H1 (cell line): ENCODE measurements around the gene CDR2. TPM values are rescaled to one million over a fixed set of nuclear protein-coding genes. Genes with fewer than 3 reads are reported as not detected.

ENCODE experiments used
- ASH2L ChIP-seq: fragments of 200-600, 300-600 bp; sonication (generic); IDR thresholded peaks from one replicate; pipeline ENCODE4 v1.7.1; 2017; ENCODE audit warnings: low read length
- CBX5 ChIP-seq: fragments of 300-800, 300-1000 bp; sonication (generic); IDR thresholded peaks from 2 replicates; pipeline ENCODE4 v1.7.1; 2016; ENCODE audit warnings: antibody characterized with exemption, low read length, low read depth
- CTBP2 ChIP-seq: IDR thresholded peaks from 2 replicates; pipeline ENCODE4 v1.7.0; 2011; ENCODE audit warnings: borderline replicate concordance, mild to moderate bottlenecking, moderate library complexity, mixed read lengths, low read length; ENCODE audit not compliant: insufficient read depth, insufficient read length
- EGR1 ChIP-seq: IDR thresholded peaks from 2 replicates; pipeline ENCODE4 v1.6.1; 2011; ENCODE audit warnings: low read depth, low read length, borderline replicate concordance
- EP300 ChIP-seq, 2 experiments: IDR thresholded peaks; 1 replicate in 1 of 2; 2 replicates in 1 of 2; pipeline ENCODE4 v1.6.1; 2011 to 2012; ENCODE audit warnings: low read depth in 2 of 2, low read length in 2 of 2, mild to moderate bottlenecking in 2 of 2, borderline replicate concordance in 1 of 2, inconsistent platforms in 1 of 2, moderate library complexity in 1 of 2
- HDAC2 ChIP-seq, 2 experiments: fragments of 300-600 bp in 1 of 2; sonication (generic) in 1 of 2; IDR thresholded peaks; 2 replicates each; pipeline ENCODE4 v1.6.1; 2011 to 2012; ENCODE audit warnings: low read depth in 2 of 2, low read length in 2 of 2, mild to moderate bottlenecking in 2 of 2, moderate library complexity in 2 of 2, borderline replicate concordance in 1 of 2, inconsistent platforms in 1 of 2
- JUND ChIP-seq: IDR thresholded peaks from 2 replicates; pipeline ENCODE4 v1.6.1; 2011; ENCODE audit warnings: mild to moderate bottlenecking, improper control_type of control experiment, low read length
- NANOG ChIP-seq: IDR thresholded peaks from 2 replicates; pipeline ENCODE4 v1.6.1; 2011; ENCODE audit warnings: low read length, low read depth, mild to moderate bottlenecking, inconsistent platforms; ENCODE audit not compliant: insufficient read depth, poor library complexity, severe bottlenecking
- POLR2A ChIP-seq, 2 experiments: IDR thresholded peaks; 1 replicate in 1 of 2; 2 replicates in 1 of 2; pipeline ENCODE4 v1.6.1; 2011; ENCODE audit warnings: low read depth in 2 of 2, low read length in 2 of 2, mild to moderate bottlenecking in 2 of 2; ENCODE audit errors: control extremely low read depth in 1 of 2
- POLR2AphosphoS5 ChIP-seq: IDR thresholded peaks from 2 replicates; pipeline ENCODE4 v1.6.1; 2011; ENCODE audit warnings: low read depth, low read length
- POU5F1 ChIP-seq: IDR thresholded peaks from 2 replicates; pipeline ENCODE4 v1.6.1; 2011; ENCODE audit warnings: low read depth, mild to moderate bottlenecking, low read length, moderate library complexity
- RNF2 ChIP-seq: fragments of 200-900, 300-1000 bp; sonication (generic); IDR thresholded peaks from 2 replicates; pipeline ENCODE4 v1.7.1; 2016; ENCODE audit warnings: borderline replicate concordance, low read depth, mild to moderate bottlenecking, antibody characterized with exemption, low read length; ENCODE audit not compliant: poor library complexity, severe bottlenecking; ENCODE audit errors: missing control alignments
- SIX5 ChIP-seq: IDR thresholded peaks from 2 replicates; pipeline ENCODE4 v1.6.1; 2011; ENCODE audit warnings: mild to moderate bottlenecking, low read depth, low read length
- SP1 ChIP-seq: IDR thresholded peaks from 2 replicates; pipeline ENCODE4 v1.6.1; 2011; ENCODE audit warnings: low read depth, low read length
- SP2 ChIP-seq: IDR thresholded peaks from 2 replicates; pipeline ENCODE4 v1.6.1; 2012; ENCODE audit warnings: mild to moderate bottlenecking, low read length, inconsistent platforms
- TBP ChIP-seq: IDR thresholded peaks from 2 replicates; pipeline ENCODE4 v1.6.1; 2011; ENCODE audit warnings: low read depth, low read length, improper control_type of control experiment
- ZNF274 ChIP-seq: IDR thresholded peaks from 2 replicates; pipeline ENCODE4 v1.7.0; 2012; ENCODE audit warnings: low read length, borderline replicate concordance; ENCODE audit errors: extremely low read depth
- polyA plus RNA-seq, 7 experiments: library from polyadenylated mRNA; depleted of rRNA in 3 of 7; stranded (reverse) in 5 of 7; unstranded in 2 of 7; fragments of >200 nt in 5 of 7; fragments of 200-250 nt in 2 of 7; gene quantifications; 1 replicate in 5 of 7; 2 replicates in 1 of 7; 4 replicates in 1 of 7; pipeline versions ENCODE4 v1.2.1 to v1.2.3, GENCODE V29; 2011 to 2013; ENCODE audit warnings: missing spikeins in 2 of 7, mixed read lengths in 2 of 7
- total RNA-seq: library from RNA; stranded (reverse); fragmentation: NEBNext Ultra II Directional; extraction: Animal tissue kit (Norgen Biotek cat#: 25700); gene quantifications from 2 replicates; pipeline ENCODE4 v1.2.1, GENCODE V29; 2021
- TF ChIP-seq, protein P1 (sequence below): IDR thresholded peaks from 2 replicates; pipeline ENCODE4 v1.6.1; 2012; ENCODE audit warnings: inconsistent platforms
- TF ChIP-seq, protein P2 (sequence below): IDR thresholded peaks from 2 replicates; pipeline ENCODE4 v1.6.1; 2011; ENCODE audit warnings: low read depth, mild to moderate bottlenecking, low read length; ENCODE audit not compliant: insufficient read depth
- TF ChIP-seq, protein P3 (sequence below): IDR thresholded peaks from 2 replicates; pipeline ENCODE4 v1.6.1; 2011; ENCODE audit warnings: low read length, improper control_type of control experiment
- TF ChIP-seq, protein P4 (sequence below): IDR thresholded peaks from 2 replicates; pipeline ENCODE4 v1.6.1; 2012; ENCODE audit warnings: low read length, inconsistent platforms

CDR2 gene
- total and polyA plus RNA-seq, 2 of the 8 experiments (the other 6 are each of a cell fraction or from before 2014, with no cell fraction given), result 16.3 to 34.9 TPM

DNA sequence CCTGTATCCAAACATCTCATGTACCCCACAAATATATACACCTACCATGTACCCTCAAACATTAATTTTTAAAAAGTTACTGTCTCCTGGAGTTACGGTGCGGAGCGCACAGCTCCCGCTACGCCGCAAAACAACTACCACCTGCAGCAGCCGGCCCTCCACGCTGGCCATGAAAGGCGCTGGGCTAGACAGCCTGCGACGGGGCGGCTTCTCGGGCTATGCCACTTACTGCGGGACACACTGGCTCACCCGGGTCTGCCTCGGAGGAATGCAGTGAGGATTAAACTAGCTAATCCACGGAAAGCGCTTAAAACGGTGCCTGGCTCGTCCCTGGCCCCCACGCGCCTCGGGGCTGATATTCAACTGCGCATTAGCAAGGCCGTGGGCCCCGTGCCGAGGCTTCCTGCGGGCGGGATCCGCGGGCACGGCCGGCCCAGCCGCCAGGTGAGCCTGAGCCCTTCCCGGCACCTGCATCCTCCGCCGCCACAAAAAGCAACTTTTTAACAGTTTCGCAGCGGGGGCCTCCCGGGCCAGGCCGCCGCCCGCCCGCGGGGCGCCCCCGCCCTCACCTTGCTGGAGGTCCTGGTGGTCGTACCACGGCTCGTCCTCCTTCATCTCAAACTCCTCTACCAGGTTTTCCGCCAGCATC is 633 bp downstream of the CDR2 start (continued):
- TF ChIP-seq EP300 (IDR thresholded peaks at IDR 0.05; ENCODE audit: borderline replicate concordance in 1 of 2, low read depth in 2 of 2, low read length in 2 of 2), result no peak
- no peak for TF ChIP-seq RNF2
- no peak for TF ChIP-seq NANOG
- no peak for TF ChIP-seq EGR1
- no peak for TF ChIP-seq CBX5
- TF ChIP-seq, protein P1, sequence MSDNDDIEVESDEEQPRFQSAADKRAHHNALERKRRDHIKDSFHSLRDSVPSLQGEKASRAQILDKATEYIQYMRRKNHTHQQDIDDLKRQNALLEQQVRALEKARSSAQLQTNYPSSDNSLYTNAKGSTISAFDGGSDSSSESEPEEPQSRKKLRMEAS, result peak; percentile 71
- TF ChIP-seq, protein P2, sequence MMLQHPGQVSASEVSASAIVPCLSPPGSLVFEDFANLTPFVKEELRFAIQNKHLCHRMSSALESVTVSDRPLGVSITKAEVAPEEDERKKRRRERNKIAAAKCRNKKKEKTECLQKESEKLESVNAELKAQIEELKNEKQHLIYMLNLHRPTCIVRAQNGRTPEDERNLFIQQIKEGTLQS, result no peak
- TF ChIP-seq POLR2AphosphoS5, result no peak
- no peak for TF ChIP-seq POU5F1
- TF ChIP-seq CTBP2, result no peak
- no peak for TF ChIP-seq JUND
- TF ChIP-seq SP2, result no peak
- TF ChIP-seq HDAC2 (IDR thresholded peaks at IDR 0.05; ENCODE audit: borderline replicate concordance in 1 of 2, low read depth in 2 of 2, low read length in 2 of 2), result no peak
- no peak for TF ChIP-seq POLR2A (IDR thresholded peaks at IDR 0.05; ENCODE audit: control extremely low read depth in 1 of 2, low read depth in 2 of 2, low read length in 2 of 2)
- TF ChIP-seq, protein P3, sequence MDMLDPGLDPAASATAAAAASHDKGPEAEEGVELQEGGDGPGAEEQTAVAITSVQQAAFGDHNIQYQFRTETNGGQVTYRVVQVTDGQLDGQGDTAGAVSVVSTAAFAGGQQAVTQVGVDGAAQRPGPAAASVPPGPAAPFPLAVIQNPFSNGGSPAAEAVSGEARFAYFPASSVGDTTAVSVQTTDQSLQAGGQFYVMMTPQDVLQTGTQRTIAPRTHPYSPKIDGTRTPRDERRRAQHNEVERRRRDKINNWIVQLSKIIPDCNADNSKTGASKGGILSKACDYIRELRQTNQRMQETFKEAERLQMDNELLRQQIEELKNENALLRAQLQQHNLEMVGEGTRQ, result no peak
- no peak for TF ChIP-seq TBP
- peak; percentile 79 for TF ChIP-seq ASH2L
- no peak for TF ChIP-seq SIX5
- no peak for TF ChIP-seq ZNF274
- no peak for TF ChIP-seq SP1
- TF ChIP-seq, protein P4, sequence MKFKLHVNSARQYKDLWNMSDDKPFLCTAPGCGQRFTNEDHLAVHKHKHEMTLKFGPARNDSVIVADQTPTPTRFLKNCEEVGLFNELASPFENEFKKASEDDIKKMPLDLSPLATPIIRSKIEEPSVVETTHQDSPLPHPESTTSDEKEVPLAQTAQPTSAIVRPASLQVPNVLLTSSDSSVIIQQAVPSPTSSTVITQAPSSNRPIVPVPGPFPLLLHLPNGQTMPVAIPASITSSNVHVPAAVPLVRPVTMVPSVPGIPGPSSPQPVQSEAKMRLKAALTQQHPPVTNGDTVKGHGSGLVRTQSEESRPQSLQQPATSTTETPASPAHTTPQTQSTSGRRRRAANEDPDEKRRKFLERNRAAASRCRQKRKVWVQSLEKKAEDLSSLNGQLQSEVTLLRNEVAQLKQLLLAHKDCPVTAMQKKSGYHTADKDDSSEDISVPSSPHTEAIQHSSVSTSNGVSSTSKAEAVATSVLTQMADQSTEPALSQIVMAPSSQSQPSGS, result no peak
